Astrocyte (in vitro differentiated cells and primary cell): ENCODE measurements around the gene AUTS2.

Source experiments
- EZH2 ChIP-seq: IDR thresholded peaks from 2 replicates; pipeline ENCODE4 v1.6.1; 2012; ENCODE audit warnings: mild to moderate bottlenecking, low read length, inconsistent platforms; ENCODE audit not compliant: insufficient read depth
- TF ChIP-seq, protein P1 (sequence below): IDR thresholded peaks from 2 replicates; pipeline ENCODE4 v1.5.1; 2011; ENCODE audit warnings: low read depth, mild to moderate bottlenecking, inconsistent platforms, low read length, moderate library complexity; ENCODE audit not compliant: insufficient read depth

DNA sequence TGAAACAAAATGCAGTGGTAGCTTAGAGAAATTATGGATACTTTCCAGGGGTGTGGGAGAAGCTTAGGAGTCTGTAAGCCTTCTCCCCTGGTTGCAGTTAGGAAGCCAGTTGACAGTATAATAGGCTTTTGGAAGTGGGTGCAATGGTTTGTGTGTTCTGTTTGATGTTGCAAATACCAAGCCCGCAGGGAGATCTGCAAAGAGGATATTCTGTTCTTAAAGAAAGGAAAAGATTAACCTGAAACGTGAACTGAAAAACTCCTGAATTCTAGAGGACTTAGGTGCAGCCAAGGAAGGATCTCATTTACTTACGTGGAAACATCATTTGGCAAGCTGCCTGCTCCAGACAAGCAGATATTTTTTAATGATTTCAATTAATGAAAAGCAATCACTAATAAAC is 496.6 kb downstream of the AUTS2 start:
- no peak for TF ChIP-seq EZH2
- TF ChIP-seq, protein P1, sequence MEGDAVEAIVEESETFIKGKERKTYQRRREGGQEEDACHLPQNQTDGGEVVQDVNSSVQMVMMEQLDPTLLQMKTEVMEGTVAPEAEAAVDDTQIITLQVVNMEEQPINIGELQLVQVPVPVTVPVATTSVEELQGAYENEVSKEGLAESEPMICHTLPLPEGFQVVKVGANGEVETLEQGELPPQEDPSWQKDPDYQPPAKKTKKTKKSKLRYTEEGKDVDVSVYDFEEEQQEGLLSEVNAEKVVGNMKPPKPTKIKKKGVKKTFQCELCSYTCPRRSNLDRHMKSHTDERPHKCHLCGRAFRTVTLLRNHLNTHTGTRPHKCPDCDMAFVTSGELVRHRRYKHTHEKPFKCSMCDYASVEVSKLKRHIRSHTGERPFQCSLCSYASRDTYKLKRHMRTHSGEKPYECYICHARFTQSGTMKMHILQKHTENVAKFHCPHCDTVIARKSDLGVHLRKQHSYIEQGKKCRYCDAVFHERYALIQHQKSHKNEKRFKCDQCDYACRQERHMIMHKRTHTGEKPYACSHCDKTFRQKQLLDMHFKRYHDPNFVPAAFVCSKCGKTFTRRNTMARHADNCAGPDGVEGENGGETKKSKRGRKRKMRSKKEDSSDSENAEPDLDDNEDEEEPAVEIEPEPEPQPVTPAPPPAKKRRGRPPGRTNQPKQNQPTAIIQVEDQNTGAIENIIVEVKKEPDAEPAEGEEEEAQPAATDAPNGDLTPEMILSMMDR, result no peak
